GM12878 (cell line): ENCODE measurements around the gene SMARCB1. TPM values are rescaled to one million over a fixed set of nuclear protein-coding genes. Genes with fewer than 3 reads are reported as not detected.

Source experiments
- ATAC-seq: fragments of 200-7000 bp; cut with Tn5 transposase; 3 replicates; pipeline ENCODE4 v1.9.1; 2020; ENCODE audit warnings: mild to moderate bottlenecking, moderate library complexity
- BruUV-seq: library from RNA; stranded (reverse); fragments of 400-500 nt; replicated peaks from 2 replicates; lab custom pipeline; 2021; lab: Mats Ljungman, UMichigan
- CTCF ChIA-PET: fragments of 300-600 bp; sonication (Branson Sonifier 250); formaldehyde crosslinking; extraction: SDS; loops from one replicate; lab custom pipeline; 2021; ENCODE audit warnings: inconsistent platforms; lab: Yijun Ruan, JAX
- POLR2A ChIA-PET: fragments of 350-600 bp; formaldehyde crosslinking; extraction: SDS; loops from one replicate; lab custom pipeline; 2021; ENCODE audit warnings: inconsistent platforms; lab: Charles Lee
- RAD21 ChIA-PET: fragments of 300-600 bp; sonication (Branson Sonifier 250); formaldehyde crosslinking; loops from one replicate; lab custom pipeline; 2023; ENCODE audit warnings: antibody characterized with exemption; ENCODE audit not compliant: unreplicated experiment; lab: Charles Lee
- SMC1A ChIA-PET: fragments of 300-600 bp; sonication (Branson Sonifier 250); formaldehyde crosslinking; loops from one replicate; lab custom pipeline; 2023; ENCODE audit not compliant: unreplicated experiment, uncharacterized antibody; lab: Charles Lee
- DNase-seq: peaks from one replicate; pipeline ENCODE4 v3.0.0-alpha.2; 2011; ENCODE audit warnings: low read depth, low spot score
- FAIRE-seq: peaks from 3 replicates; lab custom pipeline; 2011; peaks lifted over from hg19 to GRCh38; lab: Jason Lieb, UNC
- H2AFZ ChIP-seq: 2 replicates; pipeline ENCODE4 v1.6.0; 2011; ENCODE audit warnings: low read depth, low read length, control low read depth; ENCODE audit not compliant: control insufficient read depth
- H3K27ac ChIP-seq: 2 replicates; pipeline ENCODE4 v1.5.1; 2011; ENCODE audit warnings: control low read depth; ENCODE audit not compliant: control insufficient read depth, insufficient read depth
- H3K27me3 ChIP-seq, 2 experiments: replicated peaks in 1 of 2; 2 replicates each; pipeline versions ENCODE4 v1.6.0 to v1.6.1; 2011; ENCODE audit warnings: low read length in 1 of 2; ENCODE audit not compliant: control insufficient read depth in 2 of 2, insufficient read depth in 2 of 2
- H3K36me3 ChIP-seq, 2 experiments: 2 replicates each; pipeline ENCODE4 v1.5.1; 2011; ENCODE audit warnings: low read length in 1 of 2; ENCODE audit not compliant: control insufficient read depth in 2 of 2, insufficient read depth in 2 of 2
- H3K4me1 ChIP-seq: 2 replicates; pipeline ENCODE4 v1.6.1; 2011; ENCODE audit warnings: mild to moderate bottlenecking, low read length, moderate library complexity, mixed read lengths; ENCODE audit not compliant: control insufficient read depth, insufficient read depth
- H3K4me2 ChIP-seq: 2 replicates; pipeline ENCODE4 v1.6.0; 2011; ENCODE audit warnings: control low read depth; ENCODE audit not compliant: control insufficient read depth, insufficient read depth
- H3K4me3 ChIP-seq: fragments of 200-600 bp; sonication (generic); 2 replicates; pipeline ENCODE4 v1.5.1; 2016
- H3K79me2 ChIP-seq: 2 replicates; pipeline ENCODE4 v1.6.0; 2011; ENCODE audit warnings: low read length; ENCODE audit not compliant: control insufficient read depth, insufficient read depth
- H3K9ac ChIP-seq: 2 replicates; pipeline ENCODE4 v1.8.0; 2011; ENCODE audit warnings: low read length, control low read depth, mixed read lengths; ENCODE audit not compliant: control insufficient read depth, insufficient read depth
- H3K9me3 ChIP-seq: replicated peaks from 3 replicates; pipeline ENCODE4 v1.5.1; 2011; ENCODE audit warnings: mild to moderate bottlenecking, low read length; ENCODE audit not compliant: control insufficient read depth, insufficient read depth
- H4K20me1 ChIP-seq: 2 replicates; pipeline ENCODE4 v1.6.0; 2011; ENCODE audit not compliant: control insufficient read depth, insufficient read depth
- BMI1 ChIP-seq: fragments of 450-650 bp; IDR thresholded peaks from 2 replicates; pipeline ENCODE4 v1.6.1; 2016; ENCODE audit warnings: mild to moderate bottlenecking, moderate library complexity, borderline replicate concordance
- CHD2 ChIP-seq: IDR thresholded peaks from 2 replicates; pipeline ENCODE4 v1.6.1; 2011; ENCODE audit warnings: low read depth, low read length, improper control_type of control experiment, borderline replicate concordance
- HCFC1 ChIP-seq: fragments of 150-350 bp; IDR thresholded peaks from 2 replicates; pipeline ENCODE4 v1.6.1; 2014; ENCODE audit warnings: low read length
- IKZF2 ChIP-seq, 2 experiments: fragments of 450-650 bp; IDR thresholded peaks; 2 replicates each; pipeline ENCODE4 v1.6.1; 2017; ENCODE audit warnings: mild to moderate bottlenecking in 2 of 2, moderate library complexity in 2 of 2
- SMC3 ChIP-seq: IDR thresholded peaks from 2 replicates; pipeline ENCODE4 v1.6.1; 2011; ENCODE audit warnings: low read length, improper control_type of control experiment, borderline replicate concordance
- TAF1 ChIP-seq: IDR thresholded peaks from 2 replicates; pipeline ENCODE4 v1.6.1; 2011; ENCODE audit warnings: mild to moderate bottlenecking, low read depth, low read length, borderline replicate concordance
- WGBS: methylation state at CpG from one replicate; pipeline ENCODE4 v1.1.6; 2016; ENCODE audit warnings: low lambda C conversion rate; ENCODE audit not compliant: insufficient replicate concordance, insufficient coverage; ENCODE audit errors: missing lambda C conversion rate; 5-methylcytosine and 5-hydroxymethylcytosine counted together
- in situ Hi-C: fragments of 300-500 bp; cut with MboI; formaldehyde crosslinking; loops from 9 replicates; pipeline ENCODE4 v1.14.3; 2018; ENCODE audit warnings: mixed read lengths
- intact Hi-C: fragments of 100-400 bp; cut with micrococcal nuclease; formaldehyde crosslinking; loops from one replicate; pipeline ENCODE4 v1.14.2; 2022; ENCODE audit not compliant: unreplicated experiment
- polyA plus RNA-seq, 11 experiments: library from polyadenylated mRNA; depleted of rRNA in 4 of 11; unstranded in 6 of 11; stranded (reverse) in 5 of 11; fragments of >200 nt; fragmentation: Nextera tagmentation in 4 of 11; fragmentation: Illumina TruSeq in 1 of 11; extraction: Ambion mirVana in 4 of 11; extraction: Trizol in 1 of 11; gene quantifications; 1 replicate in 1 of 11; 2 replicates in 10 of 11; pipeline versions ENCODE4 v1.2.1 to v1.2.3, GENCODE V29; 2011 to 2016; ENCODE audit warnings: inconsistent platforms in 2 of 11, missing spikeins in 2 of 11, low read depth in 1 of 11
- total RNA-seq, 4 experiments: library from RNA; depleted of rRNA in 3 of 4; stranded (reverse); fragments of >200 nt in 3 of 4; fragmentation: Illumina TruSeq in 1 of 4; extraction: Trizol in 1 of 4; gene quantifications; 2 replicates each; pipeline versions ENCODE4 v1.2.1 to v1.2.3, GENCODE V29; 2013 to 2021
- TF ChIP-seq, protein P1 (sequence below): fragments of 450-650 bp; IDR thresholded peaks from 2 replicates; pipeline ENCODE4 v1.6.1; 2017; ENCODE audit warnings: mild to moderate bottlenecking, moderate library complexity
- TF ChIP-seq, protein P2 (sequence below): fragments of 450-650 bp; IDR thresholded peaks from 2 replicates; pipeline ENCODE4 v1.6.1; 2017; ENCODE audit warnings: mild to moderate bottlenecking, low read depth, inconsistent platforms; ENCODE audit not compliant: poor library complexity, severe bottlenecking
- TF ChIP-seq, protein P3 (sequence below): IDR thresholded peaks from 2 replicates; pipeline ENCODE4 v1.6.1; 2012; ENCODE audit warnings: low read depth, low read length, improper control_type of control experiment
- TF ChIP-seq, protein P4 (sequence below), 3 experiments: IDR thresholded peaks in 2 of 3; conservative IDR thresholded peaks in 1 of 3; 2 replicates each; pipeline ENCODE4 v1.5.1; 2011; ENCODE audit warnings: low read depth in 3 of 3, low read length in 3 of 3, mild to moderate bottlenecking in 3 of 3, control low read depth in 2 of 3, moderate library complexity in 2 of 3, inconsistent platforms in 1 of 3, mixed read lengths in 1 of 3; ENCODE audit not compliant: control insufficient read depth in 2 of 3, insufficient read depth in 1 of 3; ENCODE audit errors: extremely low read depth in 1 of 3

The SMARCB1 gene
- total and polyA plus RNA-seq, 10 of the 15 experiments (the other 5 are each of a cell fraction or from before 2014, with no cell fraction given), result 9.1 to 215 (median 183) TPM

DNA sequence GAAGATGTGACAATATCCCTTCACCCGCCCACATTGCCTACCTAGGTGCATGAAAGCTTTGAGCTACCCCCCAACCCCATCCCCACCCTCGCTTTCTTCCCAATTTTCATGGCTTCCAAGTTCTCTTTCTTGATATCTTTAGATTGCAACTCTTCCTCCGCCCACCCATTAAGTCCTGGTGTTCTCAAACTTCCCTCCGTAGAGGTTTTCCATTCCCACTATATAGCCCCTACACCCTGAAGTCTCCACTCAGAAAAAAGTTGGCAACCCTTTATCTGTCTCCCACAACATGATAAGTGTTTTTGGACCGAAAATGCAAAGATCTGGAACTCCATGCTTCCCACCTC is 36.4 kb upstream of the SMARCB1 start (continued):
- TF ChIP-seq, protein P1, sequence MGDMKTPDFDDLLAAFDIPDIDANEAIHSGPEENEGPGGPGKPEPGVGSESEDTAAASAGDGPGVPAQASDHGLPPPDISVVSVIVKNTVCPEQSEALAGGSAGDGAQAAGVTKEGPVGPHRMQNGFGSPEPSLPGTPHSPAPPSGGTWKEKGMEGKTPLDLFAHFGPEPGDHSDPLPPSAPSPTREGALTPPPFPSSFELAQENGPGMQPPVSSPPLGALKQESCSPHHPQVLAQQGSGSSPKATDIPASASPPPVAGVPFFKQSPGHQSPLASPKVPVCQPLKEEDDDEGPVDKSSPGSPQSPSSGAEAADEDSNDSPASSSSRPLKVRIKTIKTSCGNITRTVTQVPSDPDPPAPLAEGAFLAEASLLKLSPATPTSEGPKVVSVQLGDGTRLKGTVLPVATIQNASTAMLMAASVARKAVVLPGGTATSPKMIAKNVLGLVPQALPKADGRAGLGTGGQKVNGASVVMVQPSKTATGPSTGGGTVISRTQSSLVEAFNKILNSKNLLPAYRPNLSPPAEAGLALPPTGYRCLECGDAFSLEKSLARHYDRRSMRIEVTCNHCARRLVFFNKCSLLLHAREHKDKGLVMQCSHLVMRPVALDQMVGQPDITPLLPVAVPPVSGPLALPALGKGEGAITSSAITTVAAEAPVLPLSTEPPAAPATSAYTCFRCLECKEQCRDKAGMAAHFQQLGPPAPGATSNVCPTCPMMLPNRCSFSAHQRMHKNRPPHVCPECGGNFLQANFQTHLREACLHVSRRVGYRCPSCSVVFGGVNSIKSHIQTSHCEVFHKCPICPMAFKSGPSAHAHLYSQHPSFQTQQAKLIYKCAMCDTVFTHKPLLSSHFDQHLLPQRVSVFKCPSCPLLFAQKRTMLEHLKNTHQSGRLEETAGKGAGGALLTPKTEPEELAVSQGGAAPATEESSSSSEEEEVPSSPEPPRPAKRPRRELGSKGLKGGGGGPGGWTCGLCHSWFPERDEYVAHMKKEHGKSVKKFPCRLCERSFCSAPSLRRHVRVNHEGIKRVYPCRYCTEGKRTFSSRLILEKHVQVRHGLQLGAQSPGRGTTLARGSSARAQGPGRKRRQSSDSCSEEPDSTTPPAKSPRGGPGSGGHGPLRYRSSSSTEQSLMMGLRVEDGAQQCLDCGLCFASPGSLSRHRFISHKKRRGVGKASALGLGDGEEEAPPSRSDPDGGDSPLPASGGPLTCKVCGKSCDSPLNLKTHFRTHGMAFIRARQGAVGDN, result no peak
- TF ChIP-seq CHD2 (no peak), SMC3 (no peak), BMI1 (no peak)

DNA sequence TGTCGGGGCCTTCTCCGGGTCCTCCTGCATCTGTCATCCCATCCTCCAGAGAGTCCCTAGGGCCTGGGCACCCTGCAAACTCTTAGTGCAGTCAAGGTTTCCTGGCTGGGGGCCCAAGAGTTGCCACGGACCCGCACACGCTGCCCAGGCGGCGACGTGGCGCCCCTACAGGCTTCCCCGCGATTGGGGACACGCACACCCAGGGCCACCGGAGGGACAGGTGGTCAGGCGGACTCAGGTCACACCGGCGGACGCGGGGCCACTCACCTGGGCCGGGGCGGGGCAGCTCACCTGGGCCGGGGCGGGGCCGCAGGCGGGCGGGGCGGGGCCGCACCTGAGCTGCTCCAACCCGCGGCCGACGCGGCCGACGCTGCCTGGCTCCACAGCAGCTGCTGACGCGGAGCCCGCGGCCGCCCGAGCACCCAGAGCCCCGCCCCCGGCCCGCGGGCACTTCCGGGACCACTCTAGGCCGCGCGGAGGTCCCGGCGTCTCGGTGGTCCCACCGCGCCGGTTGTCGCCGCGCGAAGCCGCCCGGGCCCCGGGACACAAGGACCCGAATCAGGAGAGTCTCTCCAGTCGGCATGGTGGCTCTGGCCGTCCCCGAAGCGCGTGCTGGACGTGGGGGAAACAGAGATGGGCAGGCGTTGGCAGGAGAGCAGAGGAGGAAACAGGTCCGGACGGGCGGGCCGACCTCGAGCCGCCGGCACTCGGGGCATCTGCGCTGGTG is 35.9 kb upstream of the SMARCB1 start, which contains the start of gene ZNF70:
ZNF70 (minus strand) TSS at position 399 of the 727 bp plus-strand sequence. CDS start 5,972 bp downstream, outside the sequence.
- DNase-seq, result no peak
- BruUV-seq, result no TSS peak
- Histone ChIP-seq H3K27ac (peak within 1 kb of the TSS; percentile 88), H4K20me1 (no peaks in the 10 kb centered on the region), H3K4me2 (peak within 1 kb of the TSS; percentile 99), H3K9ac (peak within 1 kb of the TSS; percentile 88), H3K27me3 (no peaks in the 10 kb centered on the region), H3K79me2 (no peaks in the 10 kb centered on the region), H3K36me3 (no peaks in the 10 kb centered on the region), H3K4me3 (peak within 1 kb of the TSS; percentile 85), H3K9me3 (no peaks in the 10 kb centered on the region), H2AFZ (peak within 1 kb of the TSS; percentile 94), H3K4me1 (peaks cover 30% of the 10 kb centered on the region)
- FAIRE-seq, result no peak
- RAD21 ChIA-PET, result interaction anchor here (0.6 to 1.4 kb wide), 4 partner anchors 13 to 37 kb away, joined by 4 to 7 read pairs (median 4); no protein-coding TSS in a partner anchor
- CTCF ChIA-PET, result interaction anchor here (0.8 to 1.2 kb wide), 2 partner anchors 32 to 55 kb away, joined by 3 read pairs; no protein-coding TSS in a partner anchor
- under 1% methylated on average over 54 of the region's 78 CpGs for WGBS
- in situ Hi-C loops, result no loop called here
- POLR2A ChIA-PET, result interaction anchor here (1.6 kb wide), 1 partner anchor 34 kb away, joined by 12 read pairs; no protein-coding TSS in a partner anchor
- SMC1A ChIA-PET, result interaction anchor here (0.7 kb wide), 1 partner anchor 97 kb away, joined by 3 read pairs; no protein-coding TSS in a partner anchor
- intact Hi-C loops, result loop anchor here (2.0 kb wide), 1 partner anchor 16 kb away; the partner anchor contains the start of gene CHCHD10
- ATAC-seq, result peak; percentile 96
- peak; percentile 52 for TF ChIP-seq HCFC1
- TF ChIP-seq, protein P2, sequence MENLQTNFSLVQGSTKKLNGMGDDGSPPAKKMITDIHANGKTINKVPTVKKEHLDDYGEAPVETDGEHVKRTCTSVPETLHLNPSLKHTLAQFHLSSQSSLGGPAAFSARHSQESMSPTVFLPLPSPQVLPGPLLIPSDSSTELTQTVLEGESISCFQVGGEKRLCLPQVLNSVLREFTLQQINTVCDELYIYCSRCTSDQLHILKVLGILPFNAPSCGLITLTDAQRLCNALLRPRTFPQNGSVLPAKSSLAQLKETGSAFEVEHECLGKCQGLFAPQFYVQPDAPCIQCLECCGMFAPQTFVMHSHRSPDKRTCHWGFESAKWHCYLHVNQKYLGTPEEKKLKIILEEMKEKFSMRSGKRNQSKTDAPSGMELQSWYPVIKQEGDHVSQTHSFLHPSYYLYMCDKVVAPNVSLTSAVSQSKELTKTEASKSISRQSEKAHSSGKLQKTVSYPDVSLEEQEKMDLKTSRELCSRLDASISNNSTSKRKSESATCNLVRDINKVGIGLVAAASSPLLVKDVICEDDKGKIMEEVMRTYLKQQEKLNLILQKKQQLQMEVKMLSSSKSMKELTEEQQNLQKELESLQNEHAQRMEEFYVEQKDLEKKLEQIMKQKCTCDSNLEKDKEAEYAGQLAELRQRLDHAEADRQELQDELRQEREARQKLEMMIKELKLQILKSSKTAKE, result no peak
- TF ChIP-seq, protein P3, sequence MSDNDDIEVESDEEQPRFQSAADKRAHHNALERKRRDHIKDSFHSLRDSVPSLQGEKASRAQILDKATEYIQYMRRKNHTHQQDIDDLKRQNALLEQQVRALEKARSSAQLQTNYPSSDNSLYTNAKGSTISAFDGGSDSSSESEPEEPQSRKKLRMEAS, result peak; percentile 17; the same call in 1 of the 2 replicates
- TF ChIP-seq TAF1, result peak; percentile 73; the same call in 1 of the 2 replicates
- TF ChIP-seq IKZF2 (IDR thresholded peaks at IDR 0.05), result 0 out of 4 replicates have a peak, but pooled peaks of 1 of the 2 experiments have one; percentile 7
- TF ChIP-seq, protein P4, sequence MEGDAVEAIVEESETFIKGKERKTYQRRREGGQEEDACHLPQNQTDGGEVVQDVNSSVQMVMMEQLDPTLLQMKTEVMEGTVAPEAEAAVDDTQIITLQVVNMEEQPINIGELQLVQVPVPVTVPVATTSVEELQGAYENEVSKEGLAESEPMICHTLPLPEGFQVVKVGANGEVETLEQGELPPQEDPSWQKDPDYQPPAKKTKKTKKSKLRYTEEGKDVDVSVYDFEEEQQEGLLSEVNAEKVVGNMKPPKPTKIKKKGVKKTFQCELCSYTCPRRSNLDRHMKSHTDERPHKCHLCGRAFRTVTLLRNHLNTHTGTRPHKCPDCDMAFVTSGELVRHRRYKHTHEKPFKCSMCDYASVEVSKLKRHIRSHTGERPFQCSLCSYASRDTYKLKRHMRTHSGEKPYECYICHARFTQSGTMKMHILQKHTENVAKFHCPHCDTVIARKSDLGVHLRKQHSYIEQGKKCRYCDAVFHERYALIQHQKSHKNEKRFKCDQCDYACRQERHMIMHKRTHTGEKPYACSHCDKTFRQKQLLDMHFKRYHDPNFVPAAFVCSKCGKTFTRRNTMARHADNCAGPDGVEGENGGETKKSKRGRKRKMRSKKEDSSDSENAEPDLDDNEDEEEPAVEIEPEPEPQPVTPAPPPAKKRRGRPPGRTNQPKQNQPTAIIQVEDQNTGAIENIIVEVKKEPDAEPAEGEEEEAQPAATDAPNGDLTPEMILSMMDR (IDR thresholded peaks at IDR 0.05 in 2 of 3, conservative IDR thresholded peaks at IDR 0.05 in 1 of 3; ENCODE audit: control insufficient read depth in 2 of 3, extremely low read depth in 1 of 3, insufficient read depth in 1 of 3, low read depth in 3 of 3, low read length in 3 of 3), result peak in 2 of 3 experiments; percentile 13 to 46; a peak in 1 of 6 replicates
